Kidney epithelial cell (primary cell): ENCODE results near the gene SLCO2B1. TPM values are rescaled to one million over a fixed set of nuclear protein-coding genes. Genes with fewer than 3 reads are reported as not detected.

Experiments used
- DNase-seq: peaks from one replicate; pipeline ENCODE4 v3.0.0-alpha.2; 2010; ENCODE audit warnings: low read depth
- H3K27me3 ChIP-seq: 2 replicates; pipeline ENCODE4 v1.6.0; 2011; ENCODE audit warnings: low read length; ENCODE audit not compliant: control insufficient read depth, insufficient read depth
- H3K36me3 ChIP-seq: 2 replicates; pipeline ENCODE4 v1.5.1; 2011; ENCODE audit warnings: low read length; ENCODE audit not compliant: control insufficient read depth, insufficient read depth
- H3K4me3 ChIP-seq: 2 replicates; pipeline ENCODE4 v1.5.1; 2011; ENCODE audit warnings: low read depth, mild to moderate bottlenecking, control low read depth, low read length
- CTCF ChIP-seq: IDR thresholded peaks from 2 replicates; pipeline ENCODE4 v1.5.1; 2011; ENCODE audit warnings: mild to moderate bottlenecking, moderate library complexity, low read length, control low read depth, inconsistent platforms; ENCODE audit not compliant: insufficient read depth, poor library complexity, severe bottlenecking
- total RNA-seq: library from RNA; depleted of rRNA; stranded (reverse); fragments of >200 nt; gene quantifications from 2 replicates; pipeline ENCODE4 v1.2.3, GENCODE V29; 2015

The SLCO2B1 gene
- total RNA-seq, 1 donor from 2014 or later, result 1.7 TPM

GRCh38 chr11:75133976-75134375 is 16.9 kb upstream of the SLCO2B1 start:
- no peak for TF ChIP-seq CTCF
- Histone ChIP-seq H3K36me3 (no peaks in the 10 kb centered on the region), H3K27me3 (no peaks in the 10 kb centered on the region)

GRCh38 chr11:75135021-75135650 is 15.8 kb upstream of the SLCO2B1 start:
- Histone ChIP-seq H3K27me3 (no peaks in the 10 kb centered on the region), H3K4me3 (no peak overlapping the region), H3K36me3 (no peaks in the 10 kb centered on the region)
- DNase-seq, result no peak
- no peak for TF ChIP-seq CTCF

More at GRCh38 chr11:75133976-75134375, 16.9 kb upstream of the SLCO2B1 start:
- no peak overlapping the region for H3K4me3 ChIP-seq
- no peak for DNase-seq

- no peaks in the 10 kb centered on the region for H3K27me3 ChIP-seq
- H3K36me3 ChIP-seq, result no peaks in the 10 kb centered on the region
- TF ChIP-seq CTCF, result no peak
- no peak overlapping the region for H3K4me3 ChIP-seq
- no peak for DNase-seq
Measured at GRCh38 chr11:75135651-75136050, 15.3 kb upstream of the SLCO2B1 start.

GRCh38 chr11:75140269-75141138 is 10.4 kb upstream of the SLCO2B1 start:
- Histone ChIP-seq H3K27me3 (no peaks in the 10 kb centered on the region), H3K4me3 (no peak overlapping the region), H3K36me3 (no peaks in the 10 kb centered on the region)
- DNase-seq, result no peak
- peak; percentile 95 for TF ChIP-seq CTCF

GRCh38 chr11:75141166-75141565 is 9.7 kb upstream of the SLCO2B1 start:
- no peak for TF ChIP-seq CTCF
- DNase-seq, result no peak
- Histone ChIP-seq H3K27me3 (no peaks in the 10 kb centered on the region), H3K4me3 (no peak overlapping the region), H3K36me3 (no peaks in the 10 kb centered on the region)
